Thyroid gland (tissue), 4 donors: Measurements from ENCODE around the gene TBC1D25.

Experiments
- CTCF ChIP-seq, 6 experiments: fragments of 200-600 bp in 3 of 6; fragments of 450-650 bp in 3 of 6; sonication (generic) in 3 of 6; IDR thresholded peaks; one replicate each; pipeline ENCODE4 v1.5.1; 2016 to 2019; ENCODE audit warnings: antibody characterized with exemption in 6 of 6, mild to moderate bottlenecking in 2 of 6, inconsistent platforms in 1 of 6, moderate library complexity in 1 of 6
- POLR2A ChIP-seq, 2 donors: fragments of 450-650 bp; IDR thresholded peaks; one replicate each; pipeline ENCODE4 v1.6.1; 2017; ENCODE audit warnings: antibody characterized with exemption in 2 of 2, mild to moderate bottlenecking in 2 of 2, moderate library complexity in 1 of 2

GRCh38 chrX:48560681-48561080, 21.2 kb downstream of the TBC1D25 start:
- TF ChIP-seq POLR2A (IDR thresholded peaks at IDR 0.05) (no peak), CTCF (IDR thresholded peaks at IDR 0.05) (no peak)
